Measurements from ENCODE around the gene ANKS4B.

Gene ANKS4B

DNA sequence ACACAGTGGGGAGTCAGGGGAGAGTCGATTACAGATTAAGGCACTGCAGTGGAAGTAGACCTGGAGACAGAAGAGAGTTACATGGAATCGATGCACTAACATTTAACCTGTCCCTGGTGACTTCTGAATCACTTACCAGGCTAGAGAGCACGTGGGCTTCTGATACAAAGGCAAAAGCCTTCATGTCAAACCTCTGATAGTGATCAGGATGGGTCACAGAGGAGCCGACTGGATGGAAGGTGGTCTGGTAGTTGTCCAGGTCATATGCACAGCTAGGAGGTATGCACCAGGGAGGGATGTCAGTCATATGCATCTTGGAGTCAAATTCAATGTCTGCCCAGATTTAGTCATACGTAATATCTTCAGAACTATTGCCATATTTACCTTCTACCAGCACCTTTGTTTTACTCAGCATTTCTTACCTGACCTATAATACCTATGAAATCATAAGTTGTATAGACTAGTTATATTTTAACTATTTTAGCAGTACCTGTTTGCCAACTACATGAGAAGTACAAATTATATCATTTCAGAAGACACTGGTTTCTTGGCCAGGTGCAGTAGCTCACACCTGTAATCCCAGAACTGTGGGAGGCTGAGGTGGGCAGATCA, 33.8 kb upstream of the ANKS4B start:
- Histone ChIP-seq H3K4me1 (ENCODE audit: control insufficient read depth, insufficient read depth, low read length) (no peaks in the 10 kb centered on the region), H3K4me3 (ENCODE audit: low read depth, low read length) (no peak overlapping the region), H3K36me3 (ENCODE audit: control insufficient read depth in 2 of 2, insufficient read depth in 1 of 2, low read length in 2 of 2) (no peaks in the 10 kb centered on the region), H3K9me3 (ENCODE audit: control insufficient read depth, insufficient read depth, low read depth, low read length) (no peaks in the 10 kb centered on the region), H3K27ac (ENCODE audit: extremely low read depth, low read depth, low read length) (no peak overlapping the region)
- POLR2A ChIA-PET, result interaction anchor here (0.5 kb wide), 1 partner anchor 37 kb away, joined by 3 read pairs; no protein-coding TSS in a partner anchor
- TF ChIP-seq ZNF660 (tag by site-specific recombination; IDR thresholded peaks at IDR 0.05) (no peak), ZNF600 (tag by site-specific recombination; IDR thresholded peaks at IDR 0.05) (no peak), ZNF596 (tag by site-specific recombination; IDR thresholded peaks at IDR 0.05) (no peak), ZNF324 (tag by site-specific recombination; IDR thresholded peaks at IDR 0.05) (no peak), ZNF704 (tag by site-specific recombination; IDR thresholded peaks at IDR 0.05) (no peak), ZSCAN30 (tag by site-specific recombination; IDR thresholded peaks at IDR 0.05) (no peak), ZFP69B (tag by site-specific recombination; IDR thresholded peaks at IDR 0.05) (no peak), IKZF3 (tag by site-specific recombination; IDR thresholded peaks at IDR 0.05) (no peak)
- TF ChIP-seq, protein P1, sequence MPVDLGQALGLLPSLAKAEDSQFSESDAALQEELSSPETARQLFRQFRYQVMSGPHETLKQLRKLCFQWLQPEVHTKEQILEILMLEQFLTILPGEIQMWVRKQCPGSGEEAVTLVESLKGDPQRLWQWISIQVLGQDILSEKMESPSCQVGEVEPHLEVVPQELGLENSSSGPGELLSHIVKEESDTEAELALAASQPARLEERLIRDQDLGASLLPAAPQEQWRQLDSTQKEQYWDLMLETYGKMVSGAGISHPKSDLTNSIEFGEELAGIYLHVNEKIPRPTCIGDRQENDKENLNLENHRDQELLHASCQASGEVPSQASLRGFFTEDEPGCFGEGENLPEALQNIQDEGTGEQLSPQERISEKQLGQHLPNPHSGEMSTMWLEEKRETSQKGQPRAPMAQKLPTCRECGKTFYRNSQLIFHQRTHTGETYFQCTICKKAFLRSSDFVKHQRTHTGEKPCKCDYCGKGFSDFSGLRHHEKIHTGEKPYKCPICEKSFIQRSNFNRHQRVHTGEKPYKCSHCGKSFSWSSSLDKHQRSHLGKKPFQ (tag by site-specific recombination; IDR thresholded peaks at IDR 0.05), result no peak
- CTCF ChIA-PET, result interaction anchor here (0.6 kb wide), 1 partner anchor 439 kb away, joined by 3 read pairs; no protein-coding TSS in a partner anchor

DNA sequence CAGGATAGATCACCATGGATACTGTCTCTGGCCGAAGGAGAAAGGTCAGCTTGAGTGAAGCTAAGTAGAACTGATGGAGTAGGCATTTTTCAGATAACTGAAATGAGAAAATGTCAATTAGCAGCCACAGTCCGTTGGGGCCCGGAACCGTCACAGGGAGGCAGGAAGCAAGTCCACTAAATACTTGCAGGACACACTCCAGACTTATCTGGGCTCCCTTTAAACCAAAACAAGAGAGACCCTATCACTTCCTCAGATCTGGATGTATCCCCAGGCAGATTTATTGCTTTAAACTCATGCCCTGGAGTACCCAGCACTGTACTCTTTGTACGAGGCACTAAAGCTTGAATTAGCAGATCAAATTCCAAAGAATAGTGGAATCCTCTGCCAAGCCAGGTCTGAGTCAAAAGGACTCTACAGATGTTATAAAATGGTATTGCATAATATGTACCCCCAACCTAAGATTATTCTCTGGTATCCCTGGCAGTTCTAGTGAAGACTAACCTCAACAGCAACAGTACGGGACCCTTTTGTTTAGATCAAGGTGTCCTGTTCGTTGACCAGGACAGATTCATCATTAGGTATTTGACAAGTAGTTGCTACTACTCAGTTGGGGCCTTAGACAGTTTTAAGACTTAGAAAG, 30.2 kb upstream of the ANKS4B start:
- H3K27ac ChIP-seq (ENCODE audit: extremely low read depth, low read depth, low read length), result no peak overlapping the region
- no peaks in the 10 kb centered on the region for H3K9me3 ChIP-seq (ENCODE audit: control insufficient read depth, insufficient read depth, low read depth, low read length)
- no peak overlapping the region for H3K4me3 ChIP-seq (ENCODE audit: low read depth, low read length)
- no peaks in the 10 kb centered on the region for H3K4me1 ChIP-seq (ENCODE audit: control insufficient read depth, insufficient read depth, low read length)
- ChIA-PET POLR2A (no interaction called here), CTCF (interaction anchor here (1.1 to 1.2 kb wide), 2 partner anchors 15 to 1491 kb away, joined by 3 to 4 read pairs; no protein-coding TSS in a partner anchor)
- H3K36me3 ChIP-seq (ENCODE audit: control insufficient read depth in 2 of 2, insufficient read depth in 1 of 2, low read length in 2 of 2), result no peaks in the 10 kb centered on the region
- TF ChIP-seq ZBTB11 (tag by site-specific recombination; conservative IDR thresholded peaks at IDR 0.05; ENCODE audit: low read depth) (no peak), ZNF555 (tag by site-specific recombination; conservative IDR thresholded peaks at IDR 0.05) (no peak), ZNF791 (tag by site-specific recombination; IDR thresholded peaks at IDR 0.05) (no peak), HOXD13 (CRISPR knock-in tag; IDR thresholded peaks at IDR 0.05; ENCODE audit: borderline replicate concordance) (no peak), BCL11A (tag by site-specific recombination; IDR thresholded peaks at IDR 0.05; ENCODE audit: low read depth) (no peak), KLF9 (tag by site-specific recombination; IDR thresholded peaks at IDR 0.05; ENCODE audit: low read depth) (no peak), ZFP37 (tag by site-specific recombination; IDR thresholded peaks at IDR 0.05) (no peak), ZNF658 (tag by site-specific recombination; IDR thresholded peaks at IDR 0.05) (no peak), ZBTB20 (tag by site-specific recombination; IDR thresholded peaks at IDR 0.05) (no peak), ZNF558 (tag by site-specific recombination; IDR thresholded peaks at IDR 0.05) (no peak), ZNF221 (tag by site-specific recombination; IDR thresholded peaks at IDR 0.05; ENCODE audit: borderline replicate concordance) (no peak), ZSCAN16 (tag by site-specific recombination; IDR thresholded peaks at IDR 0.05) (no peak), ZNF404 (tag by site-specific recombination; IDR thresholded peaks at IDR 0.05) (no peak)
- TF ChIP-seq, protein P2, sequence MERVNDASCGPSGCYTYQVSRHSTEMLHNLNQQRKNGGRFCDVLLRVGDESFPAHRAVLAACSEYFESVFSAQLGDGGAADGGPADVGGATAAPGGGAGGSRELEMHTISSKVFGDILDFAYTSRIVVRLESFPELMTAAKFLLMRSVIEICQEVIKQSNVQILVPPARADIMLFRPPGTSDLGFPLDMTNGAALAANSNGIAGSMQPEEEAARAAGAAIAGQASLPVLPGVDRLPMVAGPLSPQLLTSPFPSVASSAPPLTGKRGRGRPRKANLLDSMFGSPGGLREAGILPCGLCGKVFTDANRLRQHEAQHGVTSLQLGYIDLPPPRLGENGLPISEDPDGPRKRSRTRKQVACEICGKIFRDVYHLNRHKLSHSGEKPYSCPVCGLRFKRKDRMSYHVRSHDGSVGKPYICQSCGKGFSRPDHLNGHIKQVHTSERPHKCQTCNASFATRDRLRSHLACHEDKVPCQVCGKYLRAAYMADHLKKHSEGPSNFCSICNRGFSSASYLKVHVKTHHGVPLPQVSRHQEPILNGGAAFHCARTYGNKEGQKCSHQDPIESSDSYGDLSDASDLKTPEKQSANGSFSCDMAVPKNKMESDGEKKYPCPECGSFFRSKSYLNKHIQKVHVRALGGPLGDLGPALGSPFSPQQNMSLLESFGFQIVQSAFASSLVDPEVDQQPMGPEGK (tag by site-specific recombination; IDR thresholded peaks at IDR 0.05), result no peak

Data from HEK293 (cell line).